B cell (primary cell): ENCODE data around the gene NFIB.

Experiments used
- EZH2 ChIP-seq: IDR thresholded peaks from 2 replicates; pipeline ENCODE4 v1.6.1; 2012; ENCODE audit warnings: borderline replicate concordance, low read depth, mild to moderate bottlenecking, moderate library complexity, low read length; ENCODE audit not compliant: insufficient read depth, poor library complexity, severe bottlenecking
- TF ChIP-seq, protein P1 (sequence below): fragments of 200-600 bp; IDR thresholded peaks from one replicate; pipeline ENCODE4 v1.8.0; 2022; ENCODE audit warnings: antibody characterized with exemption, mild to moderate bottlenecking

DNA sequence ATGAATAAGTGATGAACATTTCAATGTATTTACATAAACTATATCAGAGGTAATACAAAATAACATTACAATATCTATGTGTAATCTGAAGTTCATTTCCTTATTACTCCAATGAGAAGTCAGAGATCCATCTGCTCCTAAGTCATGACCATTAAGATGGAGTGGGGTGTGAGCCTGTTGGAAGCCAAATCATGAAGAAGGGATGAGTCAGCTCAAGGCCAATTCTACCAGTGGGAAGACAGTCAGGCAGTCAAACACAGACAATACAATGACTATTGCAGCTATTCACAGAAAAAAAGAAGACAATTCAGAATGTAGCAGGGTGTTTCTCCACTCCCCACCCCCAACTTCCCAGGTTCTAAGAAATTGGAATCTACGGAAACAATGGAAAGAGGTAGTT is 155.0 kb downstream of the NFIB start:
- TF ChIP-seq, protein P1, sequence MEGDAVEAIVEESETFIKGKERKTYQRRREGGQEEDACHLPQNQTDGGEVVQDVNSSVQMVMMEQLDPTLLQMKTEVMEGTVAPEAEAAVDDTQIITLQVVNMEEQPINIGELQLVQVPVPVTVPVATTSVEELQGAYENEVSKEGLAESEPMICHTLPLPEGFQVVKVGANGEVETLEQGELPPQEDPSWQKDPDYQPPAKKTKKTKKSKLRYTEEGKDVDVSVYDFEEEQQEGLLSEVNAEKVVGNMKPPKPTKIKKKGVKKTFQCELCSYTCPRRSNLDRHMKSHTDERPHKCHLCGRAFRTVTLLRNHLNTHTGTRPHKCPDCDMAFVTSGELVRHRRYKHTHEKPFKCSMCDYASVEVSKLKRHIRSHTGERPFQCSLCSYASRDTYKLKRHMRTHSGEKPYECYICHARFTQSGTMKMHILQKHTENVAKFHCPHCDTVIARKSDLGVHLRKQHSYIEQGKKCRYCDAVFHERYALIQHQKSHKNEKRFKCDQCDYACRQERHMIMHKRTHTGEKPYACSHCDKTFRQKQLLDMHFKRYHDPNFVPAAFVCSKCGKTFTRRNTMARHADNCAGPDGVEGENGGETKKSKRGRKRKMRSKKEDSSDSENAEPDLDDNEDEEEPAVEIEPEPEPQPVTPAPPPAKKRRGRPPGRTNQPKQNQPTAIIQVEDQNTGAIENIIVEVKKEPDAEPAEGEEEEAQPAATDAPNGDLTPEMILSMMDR = no peak
- no peak for TF ChIP-seq EZH2
